ENCODE results near the gene CAMK1G. TPM values are rescaled to one million over a fixed set of nuclear protein-coding genes. Genes with fewer than 3 reads are reported as not detected.

Gene CAMK1G
- total and polyA plus RNA-seq, 2 experiments from 2014 or later, result 0.32 to 0.76 TPM

- Mint-ChIP-seq H3K9me3 (no peaks in the 10 kb centered on the region), H3K27ac (no peak overlapping the region), H3K27me3 (ENCODE audit: insufficient read depth, low read depth, poor library complexity) (peaks cover 10% of the 10 kb centered on the region), H3K4me1 (peaks cover 3% of the 10 kb centered on the region; the same call in 1 of the 3 replicates), H3K4me3 (no peak overlapping the region), H3K36me3 (ENCODE audit: low read depth) (no peaks in the 10 kb centered on the region; the same call in 2 of the 3 replicates)
- TF ChIP-seq POLR2AphosphoS5 (IDR thresholded peaks at IDR 0.05; ENCODE audit: low read depth) (no peak), ZNF462 (CRISPR knock-in tag; IDR thresholded peaks at IDR 0.05) (no peak), STAT1 (IDR thresholded peaks at IDR 0.05; ENCODE audit: unreplicated experiment) (no peak), ZNF331 (CRISPR knock-in tag; IDR thresholded peaks at IDR 0.05; ENCODE audit: low read depth) (no peak), ETS1 (IDR thresholded peaks at IDR 0.05) (no peak), ZNF114 (CRISPR knock-in tag; IDR thresholded peaks at IDR 0.05) (no peak), EZH2phosphoT487 (IDR thresholded peaks at IDR 0.05; ENCODE audit: unreplicated experiment) (no peak), CTCF (conservative IDR thresholded peaks at IDR 0.05; ENCODE audit: low read depth in 2 of 2) (no peak), JUNB (IDR thresholded peaks at IDR 0.05; ENCODE audit: unreplicated experiment) (no peak), CREB1 (CRISPR knock-in tag; IDR thresholded peaks at IDR 0.05; ENCODE audit: low read depth) (no peak)
- no peaks in the 10 kb centered on the region for H3K36me3 ChIP-seq (ENCODE audit: insufficient read depth)
- no peak overlapping the region for H3K4me3 ChIP-seq
- H3K4me2 ChIP-seq, result no peak overlapping the region
- no peaks in the 10 kb centered on the region for H4K20me1 ChIP-seq (replicated peaks; ENCODE audit: insufficient read depth)
- H3F3A ChIP-seq (replicated peaks; ENCODE audit: low read depth), result no peaks in the 10 kb centered on the region
- no peak overlapping the region for H2AFZ ChIP-seq
- H3K27me3 ChIP-seq (ENCODE audit: insufficient read depth), result no peaks in the 10 kb centered on the region
- no peaks in the 10 kb centered on the region for H3K4me1 ChIP-seq (ENCODE audit: insufficient read depth)
- DNase-seq (ENCODE audit: low spot score), result no peak
- no peak for ATAC-seq
- no peaks in the 10 kb centered on the region for H3K79me2 ChIP-seq (replicated peaks; ENCODE audit: insufficient read depth)
- no peaks in the 10 kb centered on the region for H3K9me2 ChIP-seq (ENCODE audit: insufficient read depth)
- no peak overlapping the region for H3K27ac ChIP-seq (ENCODE audit: low read depth)
Measured at GRCh38 chr1:209619696-209620486, 36.4 kb downstream of the CAMK1G start.
